Nephron (organoid): ENCODE measurements around the gene MID1.

Experiments used
- H3K27ac Mint-ChIP-seq, 3 experiments: 2 replicates each; pipeline ENCODE4 v1.8.0; 2020; ENCODE audit warnings: mixed read lengths in 3 of 3, mild to moderate bottlenecking in 2 of 3, moderate library complexity in 1 of 3
- H3K27me3 Mint-ChIP-seq: 2 replicates; pipeline ENCODE4 v1.8.0; 2021; ENCODE audit warnings: low read depth, mild to moderate bottlenecking, moderate library complexity, mixed read lengths
- H3K36me3 Mint-ChIP-seq: 2 replicates; pipeline ENCODE4 v1.8.0; 2020; ENCODE audit warnings: low read depth, mixed read lengths
- H3K4me1 Mint-ChIP-seq: 2 replicates; pipeline ENCODE4 v1.8.0; 2020; ENCODE audit warnings: mixed read lengths
- H3K4me3 Mint-ChIP-seq, 3 experiments: 2 replicates each; pipeline ENCODE4 v1.8.0; 2020; ENCODE audit warnings: mild to moderate bottlenecking in 3 of 3, mixed read lengths in 3 of 3, moderate library complexity in 2 of 3
- H3K9me3 Mint-ChIP-seq: 2 replicates; pipeline ENCODE4 v1.8.0; 2020; ENCODE audit warnings: mixed read lengths
- CTCF ChIP-seq, 3 experiments: fragments of 200-600 bp; sonication (generic); IDR thresholded peaks; one replicate each; pipeline ENCODE4 v1.5.0; 2021; ENCODE audit warnings: antibody characterized with exemption in 3 of 3; ENCODE audit not compliant: unreplicated experiment in 3 of 3

The MID1 gene

GRCh38 chrX:10566716-10567097 lies 53.7 kb downstream of the MID1 start:
- peaks cover 18% of the 10 kb centered on the region for H3K36me3 Mint-ChIP-seq
- no peak for TF ChIP-seq CTCF (IDR thresholded peaks at IDR 0.05; ENCODE audit: unreplicated experiment in 3 of 3)
- no peak overlapping the region for H3K4me3 Mint-ChIP-seq
- H3K27ac Mint-ChIP-seq = peak overlapping the region; percentile 44 to 76 (median 46)
- no peaks in the 10 kb centered on the region for H3K27me3 Mint-ChIP-seq
- peaks cover 11% of the 10 kb centered on the region for H3K9me3 Mint-ChIP-seq
- H3K4me1 Mint-ChIP-seq = peaks cover 42% of the 10 kb centered on the region

- TF ChIP-seq CTCF (IDR thresholded peaks at IDR 0.05; ENCODE audit: unreplicated experiment in 3 of 3) = no peak
- H3K27ac Mint-ChIP-seq = no peak overlapping the region
- peaks cover 18% of the 10 kb centered on the region for H3K36me3 Mint-ChIP-seq
- H3K4me3 Mint-ChIP-seq = no peak overlapping the region
- H3K4me1 Mint-ChIP-seq = peaks cover 26% of the 10 kb centered on the region
- H3K27me3 Mint-ChIP-seq = no peaks in the 10 kb centered on the region
- peaks cover 10% of the 10 kb centered on the region for H3K9me3 Mint-ChIP-seq
These were observed 55.9 kb downstream of the MID1 start for GRCh38 chrX:10564484-10564883.

GRCh38 chrX:10557166-10557565 lies 63.2 kb downstream of the MID1 start:
- Mint-ChIP-seq H3K4me1 (peaks cover 24% of the 10 kb centered on the region), H3K9me3 (peaks cover 19% of the 10 kb centered on the region), H3K27ac (no peak overlapping the region), H3K27me3 (no peaks in the 10 kb centered on the region), H3K4me3 (no peak overlapping the region), H3K36me3 (peaks cover 4% of the 10 kb centered on the region)
- no peak for TF ChIP-seq CTCF (IDR thresholded peaks at IDR 0.05; ENCODE audit: unreplicated experiment in 3 of 3)

- Mint-ChIP-seq H3K9me3 (peaks cover 15% of the 10 kb centered on the region), H3K36me3 (no peaks in the 10 kb centered on the region), H3K27me3 (no peaks in the 10 kb centered on the region), H3K4me1 (peaks cover 24% of the 10 kb centered on the region), H3K27ac (peak overlapping the region in 2 of 3 experiments; percentile 50 to 73), H3K4me3 (no peak overlapping the region)
- TF ChIP-seq CTCF (IDR thresholded peaks at IDR 0.05; ENCODE audit: unreplicated experiment in 3 of 3) = no peak
These were observed 64.0 kb downstream of the MID1 start for GRCh38 chrX:10556405-10556804.

GRCh38 chrX:10555846-10556245 lies 64.5 kb downstream of the MID1 start:
- Mint-ChIP-seq H3K27ac (peak overlapping the region; percentile 41 to 73 (median 50)), H3K9me3 (peaks cover 15% of the 10 kb centered on the region), H3K4me1 (peaks cover 24% of the 10 kb centered on the region), H3K36me3 (no peaks in the 10 kb centered on the region), H3K4me3 (peak overlapping the region in 1 of 3 experiments; percentile 11), H3K27me3 (no peaks in the 10 kb centered on the region)
- TF ChIP-seq CTCF (IDR thresholded peaks at IDR 0.05; ENCODE audit: unreplicated experiment in 3 of 3) = no peak

GRCh38 chrX:10554612-10555270 lies 65.6 kb downstream of the MID1 start:
- peak overlapping the region; percentile 50 to 79 (median 58) for H3K27ac Mint-ChIP-seq
- H3K27me3 Mint-ChIP-seq = no peaks in the 10 kb centered on the region

More at GRCh38 chrX:10554612-10555270, 65.6 kb downstream of the MID1 start:
- Mint-ChIP-seq H3K4me1 (peaks cover 25% of the 10 kb centered on the region), H3K4me3 (no peak overlapping the region), H3K9me3 (peaks cover 12% of the 10 kb centered on the region), H3K36me3 (no peaks in the 10 kb centered on the region)
- no peak for TF ChIP-seq CTCF (IDR thresholded peaks at IDR 0.05; ENCODE audit: unreplicated experiment in 3 of 3)
